ENCODE results near the gene ICOS.

ICOS gene

DNA sequence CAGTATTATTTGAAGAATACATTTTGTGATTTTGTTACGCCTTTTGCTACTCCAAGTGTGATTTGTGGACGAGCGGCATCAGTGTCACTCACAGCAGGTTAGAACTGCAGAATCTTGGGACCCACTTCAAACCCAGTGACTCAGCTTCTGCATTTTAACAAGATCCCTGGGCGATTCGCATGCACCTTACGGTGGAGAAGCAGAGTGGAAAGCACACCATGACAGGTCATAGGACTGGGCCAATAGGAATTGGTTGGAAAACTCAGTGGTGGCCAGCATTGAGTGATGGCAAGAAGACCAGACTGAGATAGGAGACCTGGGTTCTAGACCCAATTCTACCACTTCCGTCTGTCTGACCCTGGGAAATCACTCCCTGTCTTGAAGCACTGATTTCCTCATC, 42.7 kb upstream of the ICOS start:
- TF ChIP-seq, protein P1, sequence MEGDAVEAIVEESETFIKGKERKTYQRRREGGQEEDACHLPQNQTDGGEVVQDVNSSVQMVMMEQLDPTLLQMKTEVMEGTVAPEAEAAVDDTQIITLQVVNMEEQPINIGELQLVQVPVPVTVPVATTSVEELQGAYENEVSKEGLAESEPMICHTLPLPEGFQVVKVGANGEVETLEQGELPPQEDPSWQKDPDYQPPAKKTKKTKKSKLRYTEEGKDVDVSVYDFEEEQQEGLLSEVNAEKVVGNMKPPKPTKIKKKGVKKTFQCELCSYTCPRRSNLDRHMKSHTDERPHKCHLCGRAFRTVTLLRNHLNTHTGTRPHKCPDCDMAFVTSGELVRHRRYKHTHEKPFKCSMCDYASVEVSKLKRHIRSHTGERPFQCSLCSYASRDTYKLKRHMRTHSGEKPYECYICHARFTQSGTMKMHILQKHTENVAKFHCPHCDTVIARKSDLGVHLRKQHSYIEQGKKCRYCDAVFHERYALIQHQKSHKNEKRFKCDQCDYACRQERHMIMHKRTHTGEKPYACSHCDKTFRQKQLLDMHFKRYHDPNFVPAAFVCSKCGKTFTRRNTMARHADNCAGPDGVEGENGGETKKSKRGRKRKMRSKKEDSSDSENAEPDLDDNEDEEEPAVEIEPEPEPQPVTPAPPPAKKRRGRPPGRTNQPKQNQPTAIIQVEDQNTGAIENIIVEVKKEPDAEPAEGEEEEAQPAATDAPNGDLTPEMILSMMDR (IDR thresholded peaks at IDR 0.05) = no peak
- no peak for TF ChIP-seq ZFX (IDR thresholded peaks at IDR 0.05; ENCODE audit: borderline replicate concordance)
- H3K27ac ChIP-seq = no peak overlapping the region

DNA sequence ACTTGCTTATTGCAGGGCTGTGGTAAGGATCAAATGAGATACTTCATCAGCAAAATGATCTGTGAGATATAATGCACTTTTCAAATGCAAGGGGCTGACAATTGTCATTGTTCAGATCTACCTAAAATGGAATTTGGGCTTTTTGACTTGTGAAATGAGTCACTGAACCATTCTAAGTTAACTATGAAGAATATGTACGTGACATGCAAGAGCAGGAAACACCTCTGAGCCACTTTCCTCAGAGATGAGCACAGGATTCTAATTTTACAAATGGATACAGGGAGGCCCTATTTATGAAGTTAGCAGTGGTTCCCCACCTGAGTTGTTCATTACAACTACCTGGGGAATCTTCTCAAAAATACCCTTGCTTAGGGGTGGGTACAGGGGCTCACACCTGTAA, 42.3 kb upstream of the ICOS start:
- TF ChIP-seq ZFX (IDR thresholded peaks at IDR 0.05; ENCODE audit: borderline replicate concordance) = no peak
- TF ChIP-seq, protein P1 (IDR thresholded peaks at IDR 0.05) = no peak
- no peak overlapping the region for H3K27ac ChIP-seq

GRCh38 chr2:203897544-203897943, 39.0 kb upstream of the ICOS start:
- no peak overlapping the region for H3K27ac ChIP-seq
- no peak for TF ChIP-seq ZFX (IDR thresholded peaks at IDR 0.05; ENCODE audit: borderline replicate concordance)
- TF ChIP-seq, protein P1 (IDR thresholded peaks at IDR 0.05) = no peak

DNA sequence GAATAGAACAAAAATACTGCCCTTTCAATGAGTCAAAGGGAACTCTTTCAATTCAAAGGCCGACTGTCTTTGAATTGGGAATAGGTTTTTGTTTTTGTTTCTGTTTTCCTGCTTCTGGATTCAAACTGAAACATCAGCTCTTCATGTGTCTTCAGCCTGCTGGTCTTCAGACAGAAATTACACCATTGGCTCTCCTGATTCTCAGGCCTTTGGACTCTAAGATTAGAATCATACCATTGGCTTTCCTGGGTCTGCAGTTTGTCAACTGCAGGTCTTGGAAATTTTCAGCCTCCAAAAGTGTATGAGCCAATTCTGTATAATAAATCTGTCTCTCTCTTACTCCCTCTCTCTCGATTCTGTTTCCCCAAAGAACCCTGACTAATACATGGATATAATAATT, 37.9 kb upstream of the ICOS start:
- H3K27ac ChIP-seq = no peak overlapping the region
- no peak for TF ChIP-seq ZFX (IDR thresholded peaks at IDR 0.05; ENCODE audit: borderline replicate concordance)
- TF ChIP-seq, protein P1 (IDR thresholded peaks at IDR 0.05) = no peak

- TF ChIP-seq ZFX (IDR thresholded peaks at IDR 0.05; ENCODE audit: borderline replicate concordance) = no peak
- TF ChIP-seq, protein P1 (IDR thresholded peaks at IDR 0.05) = no peak
- H3K27ac ChIP-seq = peak overlapping the region; percentile 41
These were observed 36.3 kb upstream of the ICOS start for GRCh38 chr2:203900253-203900652.

GRCh38 chr2:203904022-203904421, 32.5 kb upstream of the ICOS start:
- TF ChIP-seq ZFX (IDR thresholded peaks at IDR 0.05; ENCODE audit: borderline replicate concordance) = no peak
- TF ChIP-seq, protein P1 (IDR thresholded peaks at IDR 0.05) = no peak
- no peak overlapping the region for H3K27ac ChIP-seq

DNA sequence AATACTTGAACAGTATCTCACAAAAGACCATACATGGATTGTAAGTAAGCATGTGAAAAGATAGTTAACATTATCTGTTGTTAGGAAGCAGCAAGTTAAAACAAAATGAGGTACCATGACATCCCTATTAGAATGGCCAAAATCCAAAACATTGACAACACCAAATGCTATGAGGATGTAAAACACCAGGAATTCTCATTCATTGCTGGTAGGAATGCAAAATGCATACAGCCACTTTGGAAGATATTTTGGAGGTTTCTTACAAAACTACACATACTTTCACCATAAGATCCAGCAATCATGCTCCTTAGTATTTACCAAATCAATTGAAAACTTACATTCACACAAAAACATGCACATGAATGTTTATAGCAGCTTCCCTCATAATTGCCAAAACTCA, 30.9 kb upstream of the ICOS start:
- no peak overlapping the region for H3K27ac ChIP-seq
- TF ChIP-seq, protein P1 (IDR thresholded peaks at IDR 0.05) = no peak
- TF ChIP-seq ZFX (IDR thresholded peaks at IDR 0.05; ENCODE audit: borderline replicate concordance) = no peak

Data from 22Rv1 (cell line).